Epithelial cell of prostate (primary cell): ENCODE results near the gene ASTN2.

Source experiments
- DNase-seq: peaks from one replicate; pipeline ENCODE4 v3.0.0-alpha.2; 2011; ENCODE audit warnings: low read depth, low spot score
- H3K27ac ChIP-seq: fragments of 450-650 bp; 2 replicates; pipeline ENCODE4 v1.5.1; 2017; ENCODE audit warnings: mild to moderate bottlenecking

The ASTN2 gene

GRCh38 chr9:116572095-116572748 is 842.6 kb downstream of the ASTN2 start:
- DNase-seq = no peak
- H3K27ac ChIP-seq = no peak overlapping the region

GRCh38 chr9:116569111-116569510 is 845.7 kb downstream of the ASTN2 start:
- H3K27ac ChIP-seq = peak overlapping the region; percentile 43
- peak; percentile 49 for DNase-seq

- no peak for DNase-seq
- H3K27ac ChIP-seq = peak overlapping the region; percentile 58
Measured at GRCh38 chr9:116566677-116567488, 848.0 kb downstream of the ASTN2 start.

- no peak for DNase-seq
Measured at GRCh38 chr9:116565986-116566385, 848.9 kb downstream of the ASTN2 start.

DNA sequence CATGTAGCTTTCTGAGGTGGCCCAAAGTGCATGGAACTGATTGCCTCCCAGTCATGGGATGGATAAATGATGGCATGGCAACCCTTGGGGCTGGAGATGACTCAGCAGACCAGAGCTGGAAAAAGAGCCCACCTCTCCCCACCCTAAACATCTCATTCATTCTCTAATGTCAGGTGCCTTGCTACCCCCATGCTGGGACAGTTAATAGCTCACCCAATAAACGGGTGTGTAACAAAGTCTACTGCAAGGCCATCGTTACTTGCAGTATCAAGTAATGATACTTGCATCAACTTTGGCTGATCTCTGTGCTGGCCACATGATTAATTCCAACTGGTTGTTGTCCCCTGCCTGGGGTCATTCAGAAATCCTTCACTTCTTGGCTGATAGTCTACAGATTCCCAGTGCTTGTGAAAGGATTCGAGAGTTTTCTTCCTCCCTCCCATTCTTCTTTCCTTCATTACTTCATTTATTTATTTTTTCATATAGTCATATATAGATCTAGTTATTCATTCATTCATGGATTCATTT is 850.5 kb downstream of the ASTN2 start:
- no peak for DNase-seq
- no peak overlapping the region for H3K27ac ChIP-seq

More at GRCh38 chr9:116565986-116566385, 848.9 kb downstream of the ASTN2 start:
- H3K27ac ChIP-seq = peak overlapping the region; percentile 58

GRCh38 chr9:116558818-116559540 is 855.9 kb downstream of the ASTN2 start:
- H3K27ac ChIP-seq = no peak overlapping the region
- DNase-seq = no peak

- no peak overlapping the region for H3K27ac ChIP-seq
- no peak for DNase-seq
Measured at GRCh38 chr9:116558035-116558434, 856.8 kb downstream of the ASTN2 start.

DNA sequence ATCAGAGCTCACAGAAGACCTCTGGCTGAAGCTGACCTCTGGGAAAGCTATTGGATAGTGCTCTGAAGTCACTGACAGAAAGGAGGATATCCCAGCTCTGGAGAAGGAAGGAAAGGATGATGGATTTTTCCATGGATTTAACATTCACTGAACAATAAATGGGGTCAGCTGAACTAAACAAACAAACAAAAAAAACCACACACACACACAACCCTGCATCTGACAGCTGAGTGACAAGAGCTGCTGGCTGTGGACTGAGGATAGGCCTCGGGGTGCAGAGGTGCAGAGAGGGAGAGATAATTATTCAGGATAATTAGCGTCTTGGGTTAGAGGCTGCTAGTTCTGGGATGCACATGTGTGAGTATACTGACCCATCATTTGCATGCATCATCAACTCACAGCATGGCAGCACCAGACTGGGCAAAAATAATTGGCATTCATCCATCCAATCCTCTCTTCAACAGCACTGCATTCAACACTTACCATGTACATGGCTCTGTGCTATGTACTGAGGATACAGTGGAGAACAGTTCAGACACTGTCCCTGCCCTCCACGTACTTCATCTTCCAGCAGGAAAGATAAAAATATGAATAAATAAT is 859.2 kb downstream of the ASTN2 start:
- no peak overlapping the region for H3K27ac ChIP-seq
- DNase-seq = no peak

DNA sequence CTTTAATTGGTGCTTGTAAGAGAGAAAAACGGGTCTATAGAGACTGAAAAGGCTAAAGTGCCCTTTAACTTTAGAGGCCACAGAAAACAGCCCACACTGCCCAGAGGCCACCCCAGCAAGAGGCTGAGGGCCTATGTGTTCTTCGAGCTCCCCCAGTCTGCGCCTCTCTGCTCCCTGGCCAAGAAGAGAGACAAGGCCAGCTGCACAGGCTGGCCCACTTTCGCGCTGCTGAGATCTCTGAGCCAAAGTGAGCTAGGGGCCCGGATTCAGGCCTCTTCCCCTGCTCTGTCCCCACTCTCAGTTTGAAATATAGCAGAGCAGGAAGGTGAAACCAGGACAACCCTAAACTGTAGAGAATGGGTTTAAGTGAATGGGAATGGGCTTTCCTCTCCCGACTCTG is 859.7 kb downstream of the ASTN2 start:
- H3K27ac ChIP-seq = no peak overlapping the region
- no peak for DNase-seq

DNA sequence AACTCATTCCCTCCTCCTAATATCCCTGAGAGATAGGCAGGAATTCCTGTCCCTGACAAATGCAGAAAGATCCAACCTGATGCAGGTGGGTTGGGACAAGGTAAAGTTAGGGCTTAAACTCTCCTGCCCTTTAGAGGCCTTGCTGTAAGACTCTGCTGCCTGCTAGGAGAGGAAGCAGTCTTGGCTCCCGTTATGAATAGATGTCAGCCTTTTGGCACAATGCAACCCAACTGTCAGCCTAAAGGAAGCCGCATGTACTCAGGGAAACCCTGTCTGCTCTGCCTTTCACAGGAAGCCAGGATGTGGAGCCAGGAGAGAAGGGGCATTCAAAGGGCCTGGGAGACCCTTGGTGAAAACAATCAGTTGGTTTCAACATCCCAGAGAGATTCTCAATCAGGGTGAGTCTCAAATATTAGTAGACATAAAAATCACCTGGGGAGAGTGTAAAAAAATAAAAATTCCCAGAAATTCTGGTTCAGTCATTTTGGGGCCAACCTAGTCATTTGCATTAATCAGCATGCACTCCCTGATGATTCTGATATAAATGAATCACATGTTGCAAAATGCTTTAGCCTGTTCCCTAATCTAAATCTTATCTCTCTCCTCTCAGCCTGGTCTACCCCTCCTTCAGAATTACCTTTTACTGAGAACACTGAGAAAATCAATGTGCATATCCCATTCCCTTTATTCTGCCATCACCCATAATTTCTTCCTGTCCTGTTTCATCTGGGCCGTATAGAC is 864.0 kb downstream of the ASTN2 start:
- H3K27ac ChIP-seq = peak overlapping the region; percentile 51
- no peak for DNase-seq

DNA sequence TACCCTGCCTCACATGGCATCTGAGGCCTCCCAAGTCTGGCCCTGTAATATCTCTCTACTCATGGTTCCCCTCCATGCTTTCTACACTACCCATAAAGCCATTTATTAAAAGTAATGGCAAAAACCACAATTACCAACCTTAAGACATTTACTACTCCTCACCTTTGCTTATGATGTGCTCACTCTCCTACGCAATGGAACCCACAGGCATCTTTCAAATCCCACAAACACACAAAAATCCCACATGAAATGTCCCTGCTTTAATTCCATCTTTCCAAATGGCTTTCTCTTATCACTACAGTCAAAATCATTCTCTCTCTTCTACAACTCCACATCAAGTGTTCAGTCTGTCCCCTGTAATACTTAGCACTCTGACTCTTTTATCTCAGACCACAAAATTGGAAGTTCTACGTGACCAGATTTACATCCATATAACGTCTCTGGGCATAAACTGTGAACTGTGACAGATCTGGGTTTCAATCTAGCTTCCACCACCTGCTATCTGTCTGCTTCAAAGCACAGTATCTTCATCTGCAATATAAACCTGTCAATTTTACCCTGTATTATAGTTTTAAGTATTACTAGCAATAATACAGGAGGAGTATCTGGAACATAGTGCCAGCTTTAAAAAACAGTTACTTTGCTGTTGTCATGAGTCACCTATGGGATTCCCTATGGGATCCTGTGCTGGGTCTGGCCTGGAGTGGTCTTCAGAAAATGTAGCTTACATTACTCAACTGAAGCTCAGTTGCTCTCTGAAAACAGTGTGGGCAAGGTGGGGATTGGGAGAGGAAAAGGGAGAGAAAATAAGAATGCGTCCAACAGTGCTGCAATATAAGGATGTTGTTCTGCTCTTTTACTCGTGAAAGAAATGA is 864.8 kb downstream of the ASTN2 start:
- peak overlapping the region; percentile 51 for H3K27ac ChIP-seq
- DNase-seq = no peak

GRCh38 chr9:116549061-116549664 is 865.7 kb downstream of the ASTN2 start:
- DNase-seq = peak; percentile 82

DNA sequence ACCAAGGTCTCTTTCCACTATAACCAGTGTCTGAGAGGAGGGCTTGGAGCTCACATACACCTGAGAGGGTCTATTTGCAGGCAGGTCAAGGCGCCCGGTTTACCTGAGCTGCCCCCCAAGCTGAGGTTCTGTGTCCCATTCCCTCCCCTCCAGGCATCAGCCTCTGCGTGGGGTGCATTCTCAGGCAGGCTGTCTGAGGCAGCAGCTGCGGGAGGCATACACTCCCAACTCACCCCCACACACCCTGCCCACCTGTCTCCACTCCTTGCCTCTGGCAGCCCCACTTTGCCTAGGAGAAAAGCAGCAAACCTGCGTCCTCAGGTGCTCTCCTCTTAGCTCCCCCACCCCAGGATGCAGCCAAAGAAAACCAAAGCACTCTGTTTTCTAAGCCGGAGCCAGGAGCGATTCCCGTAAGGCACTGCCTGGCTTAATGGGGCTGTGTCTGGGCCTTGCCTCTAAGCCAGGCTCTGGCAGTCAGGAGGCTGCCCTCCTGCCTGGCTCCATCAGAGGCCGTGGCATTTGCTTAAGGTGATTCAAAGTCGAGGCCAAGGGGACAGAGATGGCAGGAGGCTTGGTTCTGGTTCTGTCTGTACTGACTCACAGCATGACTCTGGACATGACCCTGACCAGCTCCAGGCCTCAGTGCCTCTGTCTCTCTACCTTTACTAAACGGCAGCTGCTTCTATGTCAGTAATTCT is 867.0 kb downstream of the ASTN2 start:
- no peak overlapping the region for H3K27ac ChIP-seq
- DNase-seq = no peak

More at GRCh38 chr9:116549061-116549664, 865.7 kb downstream of the ASTN2 start:
- H3K27ac ChIP-seq = peak overlapping the region; percentile 37

DNA sequence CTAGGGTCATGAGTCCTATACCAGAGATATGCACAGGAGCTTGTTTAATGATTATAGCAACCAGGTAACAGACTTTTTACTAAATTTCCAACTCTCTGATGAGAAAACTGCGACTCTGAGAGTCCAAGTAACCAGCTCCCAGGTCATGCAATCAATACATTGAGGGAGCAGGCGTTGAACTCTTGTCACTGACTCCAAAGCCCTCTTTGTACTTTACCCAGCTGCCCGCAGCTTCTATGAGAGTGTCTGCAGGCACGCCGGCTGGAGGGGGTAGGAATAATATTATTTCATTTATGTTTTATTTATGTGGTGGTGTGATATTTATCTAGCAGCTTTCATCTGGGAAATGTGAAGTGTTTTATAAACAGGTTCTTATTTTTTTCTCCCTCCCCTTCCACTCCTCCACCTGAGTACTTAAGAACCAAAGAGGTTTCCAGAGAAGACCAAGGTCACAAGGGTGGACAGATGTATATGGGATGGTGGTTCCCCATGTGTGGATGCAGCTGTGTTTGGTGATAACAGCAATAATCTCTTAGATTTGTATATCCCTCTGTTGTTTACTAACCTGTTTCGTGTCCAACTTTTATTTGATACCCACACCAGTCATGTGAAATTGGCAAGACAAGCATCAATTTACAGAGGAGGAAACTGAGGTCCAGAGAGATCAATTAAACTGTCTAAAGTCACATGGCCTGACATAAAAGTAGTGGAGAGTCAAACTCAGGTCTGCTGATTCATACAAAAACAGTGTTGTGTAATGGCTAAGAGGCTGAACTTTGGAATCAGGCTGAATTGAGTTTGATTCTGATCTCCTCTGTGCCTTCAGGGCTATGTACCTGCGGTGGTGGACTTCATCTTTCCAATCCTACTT is 867.9 kb downstream of the ASTN2 start:
- DNase-seq = no peak

DNA sequence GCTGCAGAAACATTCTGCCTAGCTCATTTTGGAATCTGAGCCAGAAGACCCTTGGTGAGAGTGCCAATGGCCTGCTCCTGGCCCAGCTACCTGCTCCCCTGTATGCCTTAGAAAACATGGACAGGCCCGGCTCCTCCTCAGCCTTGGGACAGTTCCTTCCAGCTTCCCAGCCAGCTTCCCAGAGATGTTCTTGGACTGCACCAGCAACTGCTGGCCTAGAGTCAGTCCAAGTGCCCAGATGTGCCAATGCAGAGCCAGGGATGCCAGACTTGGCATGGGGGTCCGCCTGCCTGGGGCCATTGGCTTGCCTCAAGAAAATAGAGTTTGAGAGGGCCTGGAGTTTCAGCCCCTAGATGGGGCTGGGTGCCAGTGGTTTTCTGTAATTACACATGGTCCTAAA is 870.0 kb downstream of the ASTN2 start:
- DNase-seq = no peak
- H3K27ac ChIP-seq = no peak overlapping the region

More for the DNA sequence above, 867.9 kb downstream of the ASTN2 start:
- no peak overlapping the region for H3K27ac ChIP-seq

DNA sequence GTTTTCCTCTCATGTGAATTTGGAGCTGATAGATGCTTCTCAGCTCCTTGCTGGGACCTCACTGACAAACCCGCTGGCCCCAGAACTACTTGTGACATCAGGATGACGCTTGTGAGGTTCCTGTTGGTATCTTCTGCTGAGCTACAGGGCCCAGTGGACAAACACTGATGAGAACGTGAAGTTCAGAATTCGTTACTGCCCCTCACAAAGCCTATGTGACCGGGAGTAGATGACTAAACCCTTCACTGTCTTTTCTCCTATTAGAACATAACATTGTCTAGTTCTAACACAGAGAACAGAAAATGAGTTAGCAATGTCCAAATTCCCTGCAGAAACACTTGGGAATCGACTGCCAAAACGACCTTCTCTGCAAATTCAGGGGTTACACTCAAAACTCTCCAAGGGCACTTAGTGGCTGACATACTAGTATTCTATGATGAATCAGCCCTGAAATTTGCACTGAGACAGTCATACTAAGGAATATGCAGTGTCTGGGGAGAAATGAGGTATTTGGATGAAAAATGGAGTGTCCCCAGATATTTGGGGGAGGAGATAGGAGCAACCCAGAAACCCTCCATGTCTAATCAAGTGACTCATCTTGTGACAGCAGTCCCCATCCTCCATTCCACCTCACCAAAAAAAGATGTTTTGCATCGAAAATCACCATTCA is 871.0 kb downstream of the ASTN2 start:
- DNase-seq = no peak
- H3K27ac ChIP-seq = no peak overlapping the region
